ENCODE data around the gene GYG2.

DNA sequence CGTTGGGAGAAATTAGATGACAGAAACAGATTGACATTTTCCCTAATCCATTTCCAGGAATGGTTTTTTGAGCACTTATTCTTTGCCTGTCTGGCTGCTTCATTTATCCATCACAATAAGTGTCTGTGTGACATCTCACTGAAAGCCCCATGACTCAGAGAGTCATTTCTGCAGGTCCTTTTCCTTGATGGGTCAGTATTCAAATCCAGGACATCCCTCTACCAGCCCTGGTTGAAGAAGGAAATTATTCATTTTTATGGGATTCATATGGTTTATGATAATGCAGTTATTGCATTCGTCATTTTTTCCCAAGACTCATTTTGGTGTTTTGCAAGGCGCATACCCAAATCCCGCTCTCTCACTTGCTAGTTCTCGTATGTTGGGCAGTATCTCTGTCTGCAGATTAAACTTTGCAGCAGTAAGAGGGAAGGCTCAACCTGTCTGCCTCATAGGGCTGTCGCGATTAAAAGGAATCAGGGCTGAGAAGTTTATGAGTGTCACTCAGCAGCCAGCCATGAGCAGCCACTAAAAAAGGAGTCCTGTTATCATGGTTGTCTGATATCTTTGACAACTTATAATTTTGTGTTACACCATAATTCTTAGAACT, 44.0 kb downstream of the GYG2 start:
- TF ChIP-seq, protein P1, sequence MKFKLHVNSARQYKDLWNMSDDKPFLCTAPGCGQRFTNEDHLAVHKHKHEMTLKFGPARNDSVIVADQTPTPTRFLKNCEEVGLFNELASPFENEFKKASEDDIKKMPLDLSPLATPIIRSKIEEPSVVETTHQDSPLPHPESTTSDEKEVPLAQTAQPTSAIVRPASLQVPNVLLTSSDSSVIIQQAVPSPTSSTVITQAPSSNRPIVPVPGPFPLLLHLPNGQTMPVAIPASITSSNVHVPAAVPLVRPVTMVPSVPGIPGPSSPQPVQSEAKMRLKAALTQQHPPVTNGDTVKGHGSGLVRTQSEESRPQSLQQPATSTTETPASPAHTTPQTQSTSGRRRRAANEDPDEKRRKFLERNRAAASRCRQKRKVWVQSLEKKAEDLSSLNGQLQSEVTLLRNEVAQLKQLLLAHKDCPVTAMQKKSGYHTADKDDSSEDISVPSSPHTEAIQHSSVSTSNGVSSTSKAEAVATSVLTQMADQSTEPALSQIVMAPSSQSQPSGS (IDR thresholded peaks at IDR 0.05; ENCODE audit: low read length): no peak
- TF ChIP-seq, protein P2, sequence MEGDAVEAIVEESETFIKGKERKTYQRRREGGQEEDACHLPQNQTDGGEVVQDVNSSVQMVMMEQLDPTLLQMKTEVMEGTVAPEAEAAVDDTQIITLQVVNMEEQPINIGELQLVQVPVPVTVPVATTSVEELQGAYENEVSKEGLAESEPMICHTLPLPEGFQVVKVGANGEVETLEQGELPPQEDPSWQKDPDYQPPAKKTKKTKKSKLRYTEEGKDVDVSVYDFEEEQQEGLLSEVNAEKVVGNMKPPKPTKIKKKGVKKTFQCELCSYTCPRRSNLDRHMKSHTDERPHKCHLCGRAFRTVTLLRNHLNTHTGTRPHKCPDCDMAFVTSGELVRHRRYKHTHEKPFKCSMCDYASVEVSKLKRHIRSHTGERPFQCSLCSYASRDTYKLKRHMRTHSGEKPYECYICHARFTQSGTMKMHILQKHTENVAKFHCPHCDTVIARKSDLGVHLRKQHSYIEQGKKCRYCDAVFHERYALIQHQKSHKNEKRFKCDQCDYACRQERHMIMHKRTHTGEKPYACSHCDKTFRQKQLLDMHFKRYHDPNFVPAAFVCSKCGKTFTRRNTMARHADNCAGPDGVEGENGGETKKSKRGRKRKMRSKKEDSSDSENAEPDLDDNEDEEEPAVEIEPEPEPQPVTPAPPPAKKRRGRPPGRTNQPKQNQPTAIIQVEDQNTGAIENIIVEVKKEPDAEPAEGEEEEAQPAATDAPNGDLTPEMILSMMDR (IDR thresholded peaks at IDR 0.05; ENCODE audit: control extremely low read depth in 1 of 3, insufficient read depth in 1 of 3, low read depth in 1 of 3, low read length in 3 of 3): no peak
